BJ (cell line): ENCODE measurements around the gene LRP8. TPM values are rescaled to one million over a fixed set of nuclear protein-coding genes. Genes with fewer than 3 reads are reported as not detected.

Source experiments
- CTCF ChIA-PET: fragments of 350-600 bp; formaldehyde crosslinking; extraction: SDS; loops from one replicate; lab custom pipeline; 2021; ENCODE audit warnings: antibody characterized with exemption, inconsistent platforms; lab: Yijun Ruan, JAX
- POLR2A ChIA-PET: fragments of 300-600 bp; sonication (Branson Sonifier 250); formaldehyde crosslinking; extraction: SDS; loops from one replicate; lab custom pipeline; 2021; ENCODE audit warnings: antibody characterized with exemption; lab: Charles Lee
- DNase-seq: peaks from one replicate; pipeline ENCODE4 v3.0.0-alpha.2; 2011; ENCODE audit warnings: low read depth
- H3K27me3 ChIP-seq: 2 replicates; pipeline ENCODE4 v1.6.0; 2011; ENCODE audit warnings: low read length; ENCODE audit not compliant: control insufficient read depth, insufficient read depth
- H3K36me3 ChIP-seq: 2 replicates; pipeline ENCODE4 v1.5.1; 2011; ENCODE audit warnings: low read length; ENCODE audit not compliant: control insufficient read depth, insufficient read depth
- H3K4me3 ChIP-seq: 2 replicates; pipeline ENCODE4 v1.5.1; 2011; ENCODE audit warnings: low read depth, mild to moderate bottlenecking, control low read depth, low read length
- polyA plus RNA-seq: library from polyadenylated mRNA; depleted of rRNA; stranded (reverse); fragments of >200 nt; gene quantifications from 2 replicates; pipeline ENCODE4 v1.2.3, GENCODE V29; 2011
- TF ChIP-seq, protein P1 (sequence below): IDR thresholded peaks from 2 replicates; pipeline ENCODE4 v1.5.1; 2011; ENCODE audit warnings: low read depth, mild to moderate bottlenecking, control low read depth, inconsistent platforms, low read length, moderate library complexity; ENCODE audit not compliant: insufficient read depth

LRP8 gene
- polyA plus RNA-seq, 1 experiment: 18.2 TPM

DNA sequence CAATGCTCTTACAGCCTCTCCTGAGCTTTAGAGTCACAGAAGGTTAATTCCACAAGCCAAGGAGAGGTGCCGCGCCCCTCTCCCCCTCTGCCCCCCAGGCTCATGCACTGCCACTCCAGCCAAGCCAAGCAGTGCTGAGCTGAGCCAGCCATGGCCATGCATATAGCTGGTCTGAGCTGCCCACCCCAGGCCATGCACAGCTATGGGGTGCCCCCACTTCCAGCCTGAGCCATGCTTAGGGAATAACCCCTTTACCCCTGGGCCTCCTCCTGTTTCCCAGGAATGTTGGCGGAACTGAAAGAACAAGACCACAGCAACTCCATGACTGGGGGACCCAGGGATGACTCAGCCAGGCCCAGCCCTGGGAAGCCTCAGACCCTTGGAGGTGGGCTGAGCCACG is 55.5 kb downstream of the LRP8 start:
- POLR2A ChIA-PET: interaction anchor here (0.7 kb wide), 1 partner anchor 16 kb away, joined by 3 read pairs; no protein-coding TSS in a partner anchor
- CTCF ChIA-PET: interaction anchor here (0.9 to 1.0 kb wide), 2 partner anchors 13 to 41 kb away, joined by 3 to 4 read pairs; no protein-coding TSS in a partner anchor
- no peaks in the 10 kb centered on the region; the same call in 1 of the 2 replicates for H3K36me3 ChIP-seq
- DNase-seq: no peak
- TF ChIP-seq, protein P1, sequence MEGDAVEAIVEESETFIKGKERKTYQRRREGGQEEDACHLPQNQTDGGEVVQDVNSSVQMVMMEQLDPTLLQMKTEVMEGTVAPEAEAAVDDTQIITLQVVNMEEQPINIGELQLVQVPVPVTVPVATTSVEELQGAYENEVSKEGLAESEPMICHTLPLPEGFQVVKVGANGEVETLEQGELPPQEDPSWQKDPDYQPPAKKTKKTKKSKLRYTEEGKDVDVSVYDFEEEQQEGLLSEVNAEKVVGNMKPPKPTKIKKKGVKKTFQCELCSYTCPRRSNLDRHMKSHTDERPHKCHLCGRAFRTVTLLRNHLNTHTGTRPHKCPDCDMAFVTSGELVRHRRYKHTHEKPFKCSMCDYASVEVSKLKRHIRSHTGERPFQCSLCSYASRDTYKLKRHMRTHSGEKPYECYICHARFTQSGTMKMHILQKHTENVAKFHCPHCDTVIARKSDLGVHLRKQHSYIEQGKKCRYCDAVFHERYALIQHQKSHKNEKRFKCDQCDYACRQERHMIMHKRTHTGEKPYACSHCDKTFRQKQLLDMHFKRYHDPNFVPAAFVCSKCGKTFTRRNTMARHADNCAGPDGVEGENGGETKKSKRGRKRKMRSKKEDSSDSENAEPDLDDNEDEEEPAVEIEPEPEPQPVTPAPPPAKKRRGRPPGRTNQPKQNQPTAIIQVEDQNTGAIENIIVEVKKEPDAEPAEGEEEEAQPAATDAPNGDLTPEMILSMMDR: no peak
- no peak overlapping the region for H3K4me3 ChIP-seq
- H3K27me3 ChIP-seq: no peaks in the 10 kb centered on the region

DNA sequence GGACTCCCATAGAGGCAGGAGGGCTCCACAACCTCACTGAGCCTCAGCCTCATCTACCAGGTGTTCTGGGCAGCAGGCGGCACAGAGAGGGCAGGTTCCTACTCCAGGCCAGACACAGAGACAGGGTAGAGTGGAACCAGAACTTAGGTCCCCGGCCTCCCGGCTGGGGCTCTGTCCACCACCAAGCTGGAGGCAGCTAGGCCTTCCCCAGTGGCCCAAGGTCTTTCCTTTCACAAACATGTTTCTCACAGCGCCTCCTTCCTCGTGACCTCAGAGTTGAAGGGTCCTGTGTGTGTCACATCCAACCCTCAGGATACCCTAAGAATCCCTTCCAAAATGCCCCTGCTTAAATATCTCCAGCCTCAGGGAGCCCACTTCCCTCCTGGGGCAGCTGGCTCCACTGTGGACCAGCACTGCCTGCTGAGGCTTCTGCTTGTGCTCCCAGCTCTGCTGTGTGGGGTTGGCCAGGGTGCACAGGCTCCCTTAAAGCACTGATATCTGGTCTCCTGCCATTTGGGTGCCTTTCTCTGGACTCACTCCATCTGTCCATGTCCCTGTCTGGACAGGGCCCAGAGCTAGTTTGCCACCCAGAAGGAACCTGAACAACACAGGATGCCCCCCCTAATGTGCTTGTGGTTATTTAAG is 56.3 kb downstream of the LRP8 start:
- TF ChIP-seq, protein P1: no peak
- no peak overlapping the region for H3K4me3 ChIP-seq

DNA sequence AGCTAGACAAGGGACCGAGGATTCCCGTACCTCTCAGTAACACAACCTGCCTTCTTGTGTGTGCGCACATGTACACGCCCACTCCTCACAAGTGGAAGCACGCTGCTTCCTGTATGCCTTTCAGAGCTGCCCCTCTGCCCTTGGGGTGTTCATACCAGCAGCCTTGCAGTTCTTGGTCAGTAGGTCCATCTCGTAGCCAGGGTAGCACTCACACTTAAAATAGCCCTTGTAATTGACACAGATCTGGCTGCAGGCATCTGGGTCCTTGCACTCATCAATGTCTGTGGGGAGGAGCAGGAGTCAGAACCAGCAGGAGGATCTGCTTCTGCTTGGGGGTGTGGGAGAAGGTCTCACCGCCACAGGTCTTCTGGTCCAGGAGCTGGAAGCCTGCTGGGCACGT is 57.0 kb downstream of the LRP8 start:
- TF ChIP-seq, protein P1: no peak
- Histone ChIP-seq H3K4me3 (no peak overlapping the region), H3K27me3 (no peaks in the 10 kb centered on the region), H3K36me3 (no peaks in the 10 kb centered on the region; the same call in 1 of the 2 replicates)
- CTCF ChIA-PET: interaction anchor here (1.2 kb wide), 1 partner anchor 123 kb away, joined by 7 read pairs; no protein-coding TSS in a partner anchor
- no peak for DNase-seq
- POLR2A ChIA-PET: no interaction called here

More for the DNA sequence above, 56.3 kb downstream of the LRP8 start:
- Histone ChIP-seq H3K36me3 (no peaks in the 10 kb centered on the region; the same call in 1 of the 2 replicates), H3K27me3 (no peaks in the 10 kb centered on the region)
- ChIA-PET CTCF (interaction anchor here (1.2 kb wide), 1 partner anchor 122 kb away, joined by 7 read pairs; no protein-coding TSS in a partner anchor), POLR2A (no interaction called here)
- no peak for DNase-seq

DNA sequence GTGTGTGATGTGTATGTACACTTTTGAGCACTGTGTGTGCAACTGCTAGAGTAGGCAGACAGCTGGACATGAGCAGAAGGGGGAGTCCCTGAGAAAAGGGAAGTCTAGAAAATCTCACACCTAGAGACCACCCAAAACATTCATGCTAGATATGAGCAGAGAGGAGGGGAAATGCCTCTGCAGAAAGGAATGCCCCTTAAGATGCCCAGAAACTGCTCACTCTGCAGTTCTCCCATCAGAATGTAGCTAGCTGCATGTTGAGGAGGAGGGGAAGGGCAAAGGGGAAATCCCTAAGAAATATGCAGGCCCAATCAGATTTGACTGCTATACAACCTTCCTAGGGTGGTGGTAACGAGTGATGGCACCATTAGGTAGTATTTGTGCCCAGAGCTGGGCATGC is 57.8 kb downstream of the LRP8 start:
- POLR2A ChIA-PET: no interaction called here
- Histone ChIP-seq H3K4me3 (no peak overlapping the region), H3K36me3 (peaks cover 1% of the 10 kb centered on the region; the same call in 1 of the 2 replicates), H3K27me3 (no peaks in the 10 kb centered on the region)
- TF ChIP-seq, protein P1: no peak
- DNase-seq: no peak
- CTCF ChIA-PET: interaction anchor here (0.8 to 3.6 kb wide), 3 partner anchors 8 to 215 kb away, joined by 3 to 29 read pairs (median 7); no protein-coding TSS in a partner anchor

DNA sequence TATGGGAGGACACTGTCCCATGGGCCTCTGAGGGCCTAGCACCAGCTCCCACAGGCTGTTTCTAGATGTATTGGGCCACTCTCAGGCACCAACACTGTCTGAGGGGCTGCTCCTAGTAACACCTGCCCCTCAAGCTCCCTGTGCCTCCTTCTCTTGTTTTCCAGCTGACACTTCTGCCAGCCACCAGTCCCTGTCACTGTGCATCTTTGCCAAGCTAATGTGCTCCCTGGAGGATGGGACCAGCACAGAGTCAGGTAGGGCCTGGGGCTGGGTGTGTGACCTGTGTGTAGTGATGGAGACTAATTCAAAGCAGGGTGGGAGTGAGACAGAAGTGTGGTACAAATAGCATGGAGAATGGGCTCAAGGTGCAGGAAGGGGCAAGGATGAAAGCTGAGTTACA is 60.1 kb downstream of the LRP8 start:
- ChIA-PET CTCF (interaction anchor here (0.7 to 3.6 kb wide), 5 partner anchors 8 to 205 kb away, joined by 3 to 29 read pairs (median 4); no protein-coding TSS in a partner anchor), POLR2A (no interaction called here)
- peaks cover 5% of the 10 kb centered on the region for H3K36me3 ChIP-seq
- no peak overlapping the region for H3K4me3 ChIP-seq
- DNase-seq: no peak
- TF ChIP-seq, protein P1: no peak
- no peaks in the 10 kb centered on the region for H3K27me3 ChIP-seq
